K562 (cell line): ENCODE measurements around the gene SFPQ. TPM values are rescaled to one million over a fixed set of nuclear protein-coding genes. Genes with fewer than 3 reads are reported as not detected.
A peak's percentile ranks its signal among the peaks of the same experiment; 100 is the strongest.

Experiments
- ELK1 ChIP-seq: sonication (generic); formaldehyde crosslinking; IDR thresholded peaks from 2 replicates; pipeline ENCODE4 v1.8.1; 2022; ENCODE audit warnings: missing genetic modification reagents
- HNRNPH1 ChIP-seq: fragments of 200-400 bp; formaldehyde crosslinking; optimal IDR thresholded peaks from 2 replicates; pipeline ENCODE3; 2017; ENCODE audit warnings: low read depth, mild to moderate bottlenecking, low read length, moderate library complexity
- MAFK ChIP-seq: IDR thresholded peaks from 2 replicates; pipeline ENCODE4 v1.6.1; 2011; ENCODE audit warnings: low read length, improper control_type of control experiment
- MGA ChIP-seq: fragments of 450-650 bp; IDR thresholded peaks from 2 replicates; pipeline ENCODE4 v1.6.1; 2016; ENCODE audit warnings: mild to moderate bottlenecking, moderate library complexity
- NBN ChIP-seq: fragments of 450-650 bp; IDR thresholded peaks from 2 replicates; pipeline ENCODE4 v1.6.1; 2016; ENCODE audit warnings: low read depth, mild to moderate bottlenecking
- NRF1 ChIP-seq, 2 experiments: fragments of 450-650 bp; IDR thresholded peaks in 1 of 2; conservative IDR thresholded peaks in 1 of 2; 2 replicates each; pipeline ENCODE4 v1.6.1; 2014; ENCODE audit warnings: mild to moderate bottlenecking in 2 of 2
- PHF20 ChIP-seq: fragments of 450-650 bp; IDR thresholded peaks from 2 replicates; pipeline ENCODE4 v1.6.1; 2018; ENCODE audit not compliant: partially characterized antibody
- POLR2AphosphoS5 ChIP-seq: IDR thresholded peaks from 2 replicates; pipeline ENCODE4 v1.6.1; 2011; ENCODE audit warnings: mild to moderate bottlenecking, low read depth, low read length, moderate library complexity; ENCODE audit not compliant: control insufficient read depth, insufficient read depth
- RB1 ChIP-seq: fragments of 450-650 bp; IDR thresholded peaks from 2 replicates; pipeline ENCODE4 v1.6.1; 2017; ENCODE audit warnings: low read depth, mild to moderate bottlenecking
- SMAD4 ChIP-seq: fragments of 250-450 bp; sonication (Bioruptor Pico); conservative IDR thresholded peaks from 2 replicates; pipeline ENCODE4 v1.8.0; 2021; ENCODE audit warnings: inconsistent platforms, mild to moderate bottlenecking, moderate library complexity
- SRF ChIP-seq, 2 experiments: fragments of 250-450, 450-650 bp in 1 of 2; sonication (Bioruptor Pico) in 1 of 2; sonication (generic) in 1 of 2; formaldehyde crosslinking; IDR thresholded peaks; 2 replicates each; pipeline versions ENCODE4 v1.5.0 to v1.5.1; 2020 to 2022; ENCODE audit warnings: mild to moderate bottlenecking in 1 of 2, missing genetic modification reagents in 1 of 2
- YBX1 ChIP-seq: fragments of 450-650 bp; IDR thresholded peaks from 2 replicates; pipeline ENCODE4 v1.7.1; 2016; ENCODE audit warnings: mild to moderate bottlenecking
- ZC3H8 ChIP-seq: fragments of 450-650 bp; IDR thresholded peaks from 2 replicates; pipeline ENCODE4 v1.6.1; 2017
- ZEB2 ChIP-seq: fragments of 450-650 bp; IDR thresholded peaks from 2 replicates; pipeline ENCODE4 v1.6.1; 2016
- ZNF699 ChIP-seq: fragments of 250-450 bp; sonication (Bioruptor Pico); IDR thresholded peaks from 2 replicates; pipeline ENCODE4 v1.8.0; 2021; ENCODE audit warnings: mild to moderate bottlenecking, moderate library complexity; ENCODE audit not compliant: insufficient replicate concordance
- polyA plus RNA-seq, 8 experiments: library from polyadenylated mRNA; depleted of rRNA in 4 of 8; stranded (reverse) in 5 of 8; unstranded in 3 of 8; fragments of >200 nt; fragmentation: Nextera tagmentation in 2 of 8; fragmentation: Illumina TruSeq in 1 of 8; extraction: Ambion mirVana in 2 of 8; extraction: Trizol in 1 of 8; gene quantifications; 2 replicates each; pipeline versions ENCODE4 v1.2.1 to v1.2.3, GENCODE V29; 2011 to 2014; ENCODE audit warnings: inconsistent platforms in 1 of 8, missing spikeins in 1 of 8
- total RNA-seq, 7 experiments: library from RNA; depleted of rRNA in 6 of 7; stranded (reverse); fragments of >200 nt in 6 of 7; fragmentation: Illumina TruSeq in 2 of 7; extraction: Trizol in 2 of 7; gene quantifications; 2 replicates each; pipeline versions ENCODE4 v1.2.1 to v1.2.3, GENCODE V29; 2011 to 2021; ENCODE audit warnings: low replicate concordance in 1 of 7
- TF ChIP-seq, protein P1 (sequence below): fragments of 250-450 bp; sonication (Bioruptor Pico); IDR thresholded peaks from 2 replicates; pipeline ENCODE4 v1.4.0; 2020; ENCODE audit warnings: mild to moderate bottlenecking

The SFPQ gene
- total and polyA plus RNA-seq, 9 of the 15 experiments (the other 6 are each of a cell fraction or from before 2014, with no cell fraction given): 69.7 to 562 (median 399) TPM

DNA sequence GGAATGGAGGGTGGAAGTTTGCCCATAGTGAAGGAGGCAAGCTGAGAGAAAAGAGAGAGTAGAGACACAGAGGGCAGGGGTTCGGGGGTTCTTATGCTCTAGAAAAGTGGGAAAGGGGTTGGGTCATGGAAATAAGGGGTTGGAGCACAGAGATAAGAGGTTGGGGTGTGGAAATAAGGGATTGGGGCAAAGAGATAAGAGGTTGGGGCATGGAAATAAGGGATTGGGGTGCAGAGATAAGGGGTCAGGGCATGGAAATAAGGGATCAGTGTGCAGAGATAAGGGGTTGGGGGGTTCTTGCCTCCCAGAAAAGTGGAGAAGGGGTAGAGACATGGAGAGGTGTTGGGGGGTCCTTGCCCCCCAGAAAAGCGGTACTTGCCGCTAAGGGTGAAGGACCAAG, 56.2 kb downstream of the SFPQ start (continued):
- TF ChIP-seq MGA (no peak), HNRNPH1 (no peak), ELK1 (CRISPR knock-in tag) (no peak), SRF (CRISPR knock-in tag; IDR thresholded peaks at IDR 0.05) (no peak), YBX1 (peak; percentile 90; the same call in 1 of the 2 replicates), RB1 (no peak), NRF1 (conservative IDR thresholded peaks at IDR 0.05 in 1 of 2, IDR thresholded peaks at IDR 0.05 in 1 of 2) (no peak), NBN (peak; percentile 74), ZNF699 (no peak), PHF20 (no peak), MAFK (no peak), ZEB2 (0 out of 2 replicates have a peak, but pooled peaks have one; percentile 54), SMAD4 (CRISPR knock-in tag) (peak; percentile 60; the same call in 1 of the 2 replicates), POLR2AphosphoS5 (peak; percentile 35; the same call in 1 of the 2 replicates), ZC3H8 (no peak)
- TF ChIP-seq, protein P1, sequence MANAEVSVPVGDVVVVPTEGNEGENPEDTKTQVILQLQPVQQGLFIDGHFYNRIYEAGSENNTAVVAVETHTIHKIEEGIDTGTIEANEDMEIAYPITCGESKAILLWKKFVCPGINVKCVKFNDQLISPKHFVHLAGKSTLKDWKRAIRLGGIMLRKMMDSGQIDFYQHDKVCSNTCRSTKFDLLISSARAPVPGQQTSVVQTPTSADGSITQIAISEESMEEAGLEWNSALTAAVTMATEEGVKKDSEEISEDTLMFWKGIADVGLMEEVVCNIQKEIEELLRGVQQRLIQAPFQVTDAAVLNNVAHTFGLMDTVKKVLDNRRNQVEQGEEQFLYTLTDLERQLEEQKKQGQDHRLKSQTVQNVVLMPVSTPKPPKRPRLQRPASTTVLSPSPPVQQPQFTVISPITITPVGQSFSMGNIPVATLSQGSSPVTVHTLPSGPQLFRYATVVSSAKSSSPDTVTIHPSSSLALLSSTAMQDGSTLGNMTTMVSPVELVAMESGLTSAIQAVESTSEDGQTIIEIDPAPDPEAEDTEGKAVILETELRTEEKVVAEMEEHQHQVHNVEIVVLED (CRISPR knock-in tag): no peak
